C4-2B (cell line): ENCODE measurements around the gene TDRD9.

Experiments used
- ZFX ChIP-seq: fragments of 450-650 bp; IDR thresholded peaks from 2 replicates; pipeline ENCODE4 v1.6.1; 2017
- TF ChIP-seq, protein P1 (sequence below): fragments of 450-650 bp; conservative IDR thresholded peaks from 2 replicates; pipeline ENCODE4 v1.5.1; 2017; ENCODE audit warnings: mild to moderate bottlenecking

DNA sequence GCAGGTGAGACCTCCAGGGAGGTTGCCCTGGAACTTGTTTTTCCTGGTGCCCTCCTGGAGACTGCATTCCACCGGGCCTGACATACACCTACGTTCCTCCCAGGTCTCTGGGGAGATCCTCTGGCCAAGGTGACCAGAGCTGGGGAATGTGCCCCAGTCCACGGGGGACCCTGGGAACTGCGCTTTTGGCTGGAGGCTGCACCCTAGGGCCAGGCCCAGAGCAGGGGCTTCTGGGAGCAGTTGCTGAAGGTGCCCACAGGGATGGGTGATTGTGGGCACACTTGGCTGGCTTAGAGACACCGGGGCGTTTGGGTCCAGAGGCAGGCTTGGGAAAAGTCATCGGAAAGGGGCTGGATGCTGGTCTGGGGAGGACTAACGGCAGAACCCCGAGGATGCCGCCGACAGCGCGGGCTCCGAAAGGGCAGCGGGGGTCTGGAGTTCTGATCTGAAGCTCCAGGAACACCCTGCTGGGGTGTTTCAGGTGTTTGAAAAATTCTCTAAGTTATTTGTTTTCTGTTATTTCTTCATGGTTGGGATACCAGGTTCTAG is 36.5 kb upstream of the TDRD9 start:
- TF ChIP-seq, protein P1, sequence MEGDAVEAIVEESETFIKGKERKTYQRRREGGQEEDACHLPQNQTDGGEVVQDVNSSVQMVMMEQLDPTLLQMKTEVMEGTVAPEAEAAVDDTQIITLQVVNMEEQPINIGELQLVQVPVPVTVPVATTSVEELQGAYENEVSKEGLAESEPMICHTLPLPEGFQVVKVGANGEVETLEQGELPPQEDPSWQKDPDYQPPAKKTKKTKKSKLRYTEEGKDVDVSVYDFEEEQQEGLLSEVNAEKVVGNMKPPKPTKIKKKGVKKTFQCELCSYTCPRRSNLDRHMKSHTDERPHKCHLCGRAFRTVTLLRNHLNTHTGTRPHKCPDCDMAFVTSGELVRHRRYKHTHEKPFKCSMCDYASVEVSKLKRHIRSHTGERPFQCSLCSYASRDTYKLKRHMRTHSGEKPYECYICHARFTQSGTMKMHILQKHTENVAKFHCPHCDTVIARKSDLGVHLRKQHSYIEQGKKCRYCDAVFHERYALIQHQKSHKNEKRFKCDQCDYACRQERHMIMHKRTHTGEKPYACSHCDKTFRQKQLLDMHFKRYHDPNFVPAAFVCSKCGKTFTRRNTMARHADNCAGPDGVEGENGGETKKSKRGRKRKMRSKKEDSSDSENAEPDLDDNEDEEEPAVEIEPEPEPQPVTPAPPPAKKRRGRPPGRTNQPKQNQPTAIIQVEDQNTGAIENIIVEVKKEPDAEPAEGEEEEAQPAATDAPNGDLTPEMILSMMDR: no peak
- TF ChIP-seq ZFX: no peak
